Measurements from ENCODE around the gene TBC1D13. TPM values are rescaled to one million over a fixed set of nuclear protein-coding genes. Genes with fewer than 3 reads are reported as not detected.
"Not testable (repeated sequence)": the region's sequence is repeated elsewhere in the genome, so short reads cannot be mapped to it uniquely, and the experiment has no call there.

Gene TBC1D13
- total RNA-seq, 1 experiment from 2014 or later, result 12.9 TPM

DNA sequence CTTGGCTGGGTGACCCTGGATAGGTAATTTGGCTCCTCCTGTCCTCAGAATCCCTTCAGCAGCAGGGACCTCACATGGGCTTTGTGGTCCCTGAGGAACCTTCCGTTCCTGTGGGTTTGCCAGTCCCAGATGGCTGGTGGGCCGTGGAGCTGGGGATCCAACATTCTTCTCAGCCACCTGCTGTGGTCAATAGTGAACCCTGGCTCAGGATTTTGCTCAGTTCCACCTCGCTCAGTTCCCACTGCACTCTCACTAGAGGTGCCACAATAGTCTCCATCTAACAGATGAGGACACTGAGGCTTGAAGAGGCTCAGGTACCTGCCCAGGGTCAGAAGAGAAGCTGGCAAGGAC lies 59.6 kb downstream of the TBC1D13 start:
- no peak for DNase-seq (ENCODE audit: low read depth)

DNA sequence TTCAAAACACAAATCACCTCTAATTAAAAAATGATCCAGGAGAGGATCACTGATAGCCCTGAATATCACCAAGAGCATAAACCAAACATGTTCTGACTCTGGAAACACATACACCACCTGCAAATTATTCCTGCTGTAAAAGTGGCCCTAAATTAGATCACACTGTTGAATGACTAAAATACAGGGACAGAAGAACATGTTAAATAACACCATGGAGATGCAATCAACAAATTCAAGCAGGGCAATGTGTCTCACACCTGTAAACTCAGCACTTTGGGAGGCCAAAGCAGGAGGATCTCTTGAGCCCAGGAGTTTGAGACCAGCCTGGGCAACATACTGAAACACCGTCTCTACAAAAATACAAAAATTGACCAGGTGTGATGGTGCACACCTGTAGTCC lies 60.8 kb downstream of the TBC1D13 start:
- no peak for DNase-seq (ENCODE audit: low read depth)

DNA sequence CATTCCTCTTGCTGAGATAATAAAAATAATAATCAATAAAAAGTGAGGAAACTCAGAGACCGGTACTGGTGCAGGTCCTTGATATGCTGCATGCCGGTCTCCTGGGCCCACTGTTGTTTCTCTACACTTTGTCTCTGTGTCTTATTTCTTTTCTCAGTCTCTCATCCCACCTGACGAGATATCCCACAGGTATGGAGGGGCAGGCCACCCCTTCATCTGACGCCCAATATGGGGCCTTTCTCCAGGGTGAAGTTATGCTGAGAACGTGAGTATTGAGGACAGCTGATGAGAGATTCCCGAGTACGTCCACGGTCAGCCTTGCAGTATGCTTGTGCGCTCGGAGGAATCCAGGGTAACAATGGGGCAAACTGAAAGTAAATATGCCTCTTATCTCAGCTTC lies 64.0 kb downstream of the TBC1D13 start:
- DNase-seq (ENCODE audit: low read depth), result not testable (repeated sequence)

DNA sequence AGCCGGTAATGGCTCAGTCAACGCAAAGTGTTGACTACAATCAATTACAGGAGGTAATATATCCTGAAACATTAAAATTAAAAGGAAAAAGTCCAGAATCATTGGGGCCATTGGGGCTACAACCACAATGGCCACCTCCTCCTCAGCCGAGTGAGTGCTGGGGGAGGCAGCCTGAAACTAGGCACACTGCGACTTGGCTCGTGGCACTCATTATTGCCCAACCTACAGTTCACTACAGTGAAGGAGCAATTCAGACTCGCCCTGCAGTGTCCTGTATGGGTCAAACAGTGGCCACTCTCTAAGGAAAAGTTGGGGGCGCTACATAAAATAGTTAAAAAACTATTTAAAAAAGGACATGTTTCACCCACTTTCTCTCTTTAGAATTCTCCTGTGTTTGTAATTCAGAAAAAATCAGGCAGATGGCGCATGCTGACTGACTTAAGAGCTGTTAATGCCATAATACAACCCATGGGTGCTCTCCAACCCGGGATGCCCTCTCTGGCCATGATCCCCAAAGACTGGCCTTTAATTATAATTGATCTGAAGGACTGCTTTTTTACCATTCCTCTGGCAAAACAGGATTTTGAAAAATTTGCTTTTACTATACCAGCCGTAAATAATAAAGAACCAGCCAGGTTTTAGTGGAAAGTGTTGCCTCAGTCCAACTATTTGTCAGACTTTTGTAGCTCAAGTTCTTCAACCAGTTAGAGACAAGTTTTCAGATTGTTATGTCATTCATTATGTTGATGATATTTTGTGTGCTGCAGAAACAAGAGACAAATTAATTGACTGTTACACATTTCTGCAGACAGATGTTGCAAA lies 64.9 kb downstream of the TBC1D13 start:
- not testable (repeated sequence) for DNase-seq (ENCODE audit: low read depth)

DNA sequence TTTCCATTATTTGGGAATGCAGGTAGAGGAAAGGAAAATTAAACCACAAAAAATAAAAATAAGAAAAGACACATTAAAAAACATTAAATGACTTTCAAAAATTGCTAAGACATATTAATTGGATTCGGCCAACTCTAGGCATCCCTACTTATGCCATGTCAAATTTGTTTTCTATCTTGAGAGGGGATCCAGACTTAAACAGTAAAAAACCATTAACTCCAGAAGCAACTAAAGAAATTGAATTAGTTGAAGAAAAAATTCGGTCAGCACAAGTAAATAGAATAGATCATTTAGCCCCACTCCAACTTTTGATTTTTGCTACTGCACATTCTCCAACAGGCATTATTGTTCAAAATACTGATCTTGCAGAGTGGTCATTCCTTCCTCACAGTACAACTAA lies 65.6 kb downstream of the TBC1D13 start:
- not testable (repeated sequence) for DNase-seq (ENCODE audit: low read depth)

DNA sequence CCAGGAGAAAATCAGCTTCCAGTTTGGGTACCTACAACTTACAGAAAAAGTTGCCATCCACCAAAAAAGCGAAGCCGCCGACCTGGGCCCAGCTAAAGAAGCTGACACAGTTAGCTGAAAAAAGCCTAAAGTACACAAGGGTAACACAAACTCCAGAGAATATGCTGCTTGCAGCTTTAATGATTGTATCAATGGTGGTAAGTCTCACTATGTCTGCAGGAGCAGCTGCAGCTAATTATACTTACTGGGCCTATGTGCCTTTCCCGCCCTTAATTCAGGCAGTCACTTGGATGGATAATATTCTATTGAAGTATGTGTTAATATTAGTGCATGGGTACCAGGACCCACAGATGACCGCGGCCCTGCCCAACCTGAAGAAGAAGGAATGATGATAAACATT lies 67.4 kb downstream of the TBC1D13 start:
- not testable (repeated sequence) for DNase-seq (ENCODE audit: low read depth)

DNA sequence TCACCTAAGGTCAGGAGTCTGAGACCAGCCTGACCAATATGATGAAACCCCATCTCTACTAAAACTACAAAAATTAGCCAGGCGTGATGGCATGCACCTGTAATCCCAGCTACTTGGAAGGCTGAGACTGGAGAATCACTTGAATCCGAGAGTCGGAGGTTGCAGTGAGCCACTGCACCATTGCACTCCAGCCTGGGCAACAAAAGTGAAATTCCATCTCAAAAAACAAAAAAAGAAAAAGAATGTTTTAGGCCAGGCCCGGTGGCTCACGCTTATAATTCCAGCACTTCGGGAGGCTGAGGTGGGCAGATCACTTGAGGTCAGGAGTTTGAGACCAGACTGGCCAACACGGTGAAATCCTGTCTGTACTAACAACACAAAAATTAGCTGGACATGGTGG lies 71.4 kb downstream of the TBC1D13 start:
- not testable (repeated sequence) for DNase-seq (ENCODE audit: low read depth)

Other genes with a start within 250 kb of the TBC1D13 start
- 161 and 164 TPM in 2 replicates for gene SPTAN1, start 234.7 kb upstream of the TBC1D13 start, total RNA-seq (2014; rRNA removed; shearing (Covaris generic))
- 170 and 194 TPM in 2 replicates for gene DYNC2I2, start 130.4 kb upstream of the TBC1D13 start, total RNA-seq (2014; rRNA removed; shearing (Covaris generic))
- 1,185 and 1,206 TPM in 2 replicates for gene SET, start 98.0 kb upstream of the TBC1D13 start, total RNA-seq (2014; rRNA removed; shearing (Covaris generic))
- gene PKN3, start 84.8 kb upstream of the TBC1D13 start, total RNA-seq (2014; rRNA removed; shearing (Covaris generic)), result 8.2 and 16.8 TPM in 2 replicates
- gene ZDHHC12, start 63.1 kb upstream of the TBC1D13 start, total RNA-seq (2014; rRNA removed; shearing (Covaris generic)), result 62.3 and 78.8 TPM in 2 replicates
- gene ZER1, start 15.3 kb upstream of the TBC1D13 start, total RNA-seq (2014; rRNA removed; shearing (Covaris generic)), result 9.1 and 31.6 TPM in 2 replicates
- gene ENDOG, start 31.2 kb downstream of the TBC1D13 start, total RNA-seq (2014; rRNA removed; shearing (Covaris generic)), result 14.1 and 17.8 TPM in 2 replicates
- gene SPOUT1, start 42.5 kb downstream of the TBC1D13 start, total RNA-seq (2014; rRNA removed; shearing (Covaris generic)), result 29.9 and 45.8 TPM in 2 replicates
- gene KYAT1, start 94.7 kb downstream of the TBC1D13 start, total RNA-seq (2014; rRNA removed; shearing (Covaris generic)), result 7.1 and 8.9 TPM in 2 replicates
- gene LRRC8A, start 94.9 kb downstream of the TBC1D13 start, total RNA-seq (2014; rRNA removed; shearing (Covaris generic)), result 35.5 and 36.7 TPM in 2 replicates
- not detected in 2 replicates for gene PHYHD1, start 133.7 kb downstream of the TBC1D13 start, total RNA-seq (2014; rRNA removed; shearing (Covaris generic))
- 16.3 and 17.1 TPM in 2 replicates for gene DOLK, start 160.3 kb downstream of the TBC1D13 start, total RNA-seq (2014; rRNA removed; shearing (Covaris generic))
- gene NUP188, start 160.4 kb downstream of the TBC1D13 start, total RNA-seq (2014; rRNA removed; shearing (Covaris generic)), result 73.7 and 75.5 TPM in 2 replicates
- gene SH3GLB2, start 241.1 kb downstream of the TBC1D13 start, total RNA-seq (2014; rRNA removed; shearing (Covaris generic)), result 19.0 and 21.8 TPM in 2 replicates
- 7.8 and 27.4 TPM in 2 replicates for gene MIGA2, start 249.4 kb downstream of the TBC1D13 start, total RNA-seq (2014; rRNA removed; shearing (Covaris generic))